ENCODE measurements around the gene FBN1.

GRCh38 chr15:48645558-48646330, at the start of gene FBN1:
- TF ChIP-seq EZH2 (IDR thresholded peaks at IDR 0.05; ENCODE audit: borderline replicate concordance, low read length), result no peak
- TF ChIP-seq CTCF (conservative IDR thresholded peaks at IDR 0.05 in 1 of 2, IDR thresholded peaks at IDR 0.05 in 1 of 2; ENCODE audit: extremely low read depth in 1 of 2, insufficient read depth in 1 of 2, low read depth in 1 of 2, low read length in 2 of 2), result no peak

Data from mammary epithelial cell (primary cell).